Heart right ventricle (tissue), 16 donors: ENCODE measurements around the gene C1S. TPM values are rescaled to one million over a fixed set of nuclear protein-coding genes. Genes with fewer than 3 reads are reported as not detected.
"Not testable (repeated sequence)": the region's sequence is repeated elsewhere in the genome, so short reads cannot be mapped to it uniquely, and the experiment has no call there.

Experiments used
- ATAC-seq, 8 donors: fragments of 200-7000 bp; cut with Tn5 transposase; one replicate each; pipeline ENCODE4 v1.9.1; 2020; ENCODE audit warnings: mild to moderate bottlenecking in 8 of 8, moderate library complexity in 8 of 8, moderate number of reproducible peaks in 1 of 8
- DNase-seq, 2 donors: peaks; one replicate each; pipeline ENCODE4 v3.0.0-alpha.2; 2020
- H3K27ac ChIP-seq, 10 donors: fragments of 200-600 bp; sonication (generic) in 2 of 10; one replicate each; pipeline versions ENCODE4 v1.5.0 to v1.8.0; 2020 to 2022; ENCODE audit warnings: mild to moderate bottlenecking in 3 of 10
- H3K27me3 ChIP-seq, 7 donors: fragments of 200-600 bp; one replicate each; pipeline ENCODE4 v1.8.0; 2021 to 2022; ENCODE audit warnings: mild to moderate bottlenecking in 2 of 7
- H3K36me3 ChIP-seq, 9 donors: fragments of 200-600 bp; sonication (generic) in 1 of 9; one replicate each; pipeline versions ENCODE4 v1.5.0 to v1.8.0; 2020 to 2022; ENCODE audit warnings: mild to moderate bottlenecking in 2 of 9
- H3K4me1 ChIP-seq, 9 donors: fragments of 200-600 bp; sonication (generic) in 1 of 9; one replicate each; pipeline versions ENCODE4 v1.5.0 to v1.8.0; 2020 to 2022; ENCODE audit warnings: mild to moderate bottlenecking in 4 of 9
- H3K4me3 ChIP-seq, 10 donors: fragments of 200-600 bp; sonication (generic) in 2 of 10; one replicate each; pipeline versions ENCODE4 v1.5.0 to v1.8.0; 2020 to 2022; ENCODE audit warnings: mild to moderate bottlenecking in 7 of 10, moderate library complexity in 2 of 10
- H3K9me3 ChIP-seq, 11 donors: fragments of 200-600 bp in 10 of 11; sonication (generic) in 2 of 11; one replicate each; pipeline versions ENCODE4 v1.5.0 to v1.8.0; 2013 to 2022; ENCODE audit warnings: mild to moderate bottlenecking in 2 of 11, control low read depth in 1 of 11, moderate library complexity in 1 of 11
- CTCF ChIP-seq, 9 donors: fragments of 200-600 bp; sonication (generic) in 2 of 9; IDR thresholded peaks; one replicate each; pipeline versions ENCODE4 v1.5.0 to v1.8.0; 2021 to 2022; ENCODE audit warnings: antibody characterized with exemption in 9 of 9, mild to moderate bottlenecking in 5 of 9, moderate library complexity in 1 of 9
- WGBS, 2 donors: extraction: QIAGEN DNeasy Blood & Tissue Kit; methylation state at CpG; one replicate each; pipeline ENCODE4 v1.1.7; 2013; ENCODE audit warnings: inconsistent platforms in 1 of 2; 5-methylcytosine and 5-hydroxymethylcytosine counted together
- intact Hi-C, 10 donors: fragments of 100-400 bp; cut with DNase I; formaldehyde crosslinking; loops; one replicate each; pipeline versions ENCODE4 v1.11.1 to v1.14.2; 2022
- polyA plus RNA-seq, 2 donors: library from polyadenylated mRNA; stranded (reverse); fragments of 200-250 nt; gene quantifications; one replicate each; pipeline ENCODE4 v1.2.3, GENCODE V29; 2013
- total RNA-seq, 10 donors: library from RNA; stranded (reverse); fragmentation: NEBNext Ultra II Directional in 3 of 10; extraction: Animal tissue kit (Norgen Biotek cat#: 25700) in 3 of 10; gene quantifications; one replicate each; pipeline versions ENCODE4 v1.2.1 to v1.2.4, GENCODE V29; 2021 to 2023
- donor health status: Arrhythmogenic right ventricular cardiomyopathy.
- donor health status: ischemic (EF 13 %, LVEDD 7.1; RV severe dilation, severe dysfunction).
- donor health status: healthy with polysubstance abuse.
- donor health status: DM: no; HTN: yes; CAD: no.
- donor health status: DM: no; HTN: no; CAD: no.
- donor health status: ischemic (EF 25% LVEDD 6.9; RV normal size, moderate dysfunction).
- donor health status: ischemic (EF 25% LVEDD 5.7; RV mildly dilated, moderate dysfunction).
- donor health status: healthy.
- donor health status: DM: yes; HTN: yes; CAD: no.
- donor health status: Ischemic cardiomyopathy.
- donor health status: ischemic (EF 35%, LVEDD 5.7; RV mildly dilated, moderate dysfunction).
- donor health status: nonischemic (EF 11% LVEDD 7.7; RV severe dilation, severe dysfunction).
- donor health status: DM: yes; HTN: yes; CAD: no.
- donor health status: PGD.
- donor health status: ischemic (EF 29% LVEDD 5.4; RV normal size, mild dysfunction).
- donor health status: nonischemic (EF 23%, LVEDD 6.1; RV moderate dilation, normal function).

The C1S gene
- total and polyA plus RNA-seq, 12 donors, result 25.1 to 151 (median 53.5) TPM

GRCh38 chr12:7102582-7102981 lies 42.1 kb downstream of the C1S start:
- DNase-seq (no peak), ATAC-seq (no peak)
- intact Hi-C loops, result loop anchor here in 2 of 10 donors (10.0 kb wide), 2 partner anchors 48 to 158 kb away; partner anchors contain the start of genes C12orf57 (in 1 of the 2) and RNU7-1 (in 1 of the 2)
- TF ChIP-seq CTCF (IDR thresholded peaks at IDR 0.05), result no peak
- WGBS, 2 donors, result 80 to 84% methylated on average over 3 of the region's 3 CpGs
- H3K27ac ChIP-seq, result no peak overlapping the region
- H3K4me1 ChIP-seq, result peaks cover 0 to 34% (median 0%) of the 10 kb centered on the region in 9 donors
- no peaks in the 10 kb centered on the region for H3K27me3 ChIP-seq
- H3K4me3 ChIP-seq, result no peak overlapping the region
- H3K9me3 ChIP-seq, result peaks cover 0 to 13% (median 3%) of the 10 kb centered on the region in 11 donors
- H3K36me3 ChIP-seq, result peaks cover 0 to 71% (median 0%) of the 10 kb centered on the region in 9 donors

- TF ChIP-seq CTCF (IDR thresholded peaks at IDR 0.05), result no peak
These were observed 43.5 kb downstream of the C1S start for GRCh38 chr12:7103837-7104584.

GRCh38 chr12:7106082-7106481 lies 45.6 kb downstream of the C1S start:
- DNase-seq (no peak), ATAC-seq (no peak)
- H3K4me1 ChIP-seq, result peaks cover 0 to 41% (median 10%) of the 10 kb centered on the region in 9 donors
- intact Hi-C loops, result loop anchor here in 3 of 10 donors (5.0 to 10.0 kb wide), 3 partner anchors 44 to 161 kb away; partner anchors contain the start of genes C12orf57 (in 1 of the 3), C1S (in 1 of the 3) and RNU7-1 (in 1 of the 3)
- no peak for TF ChIP-seq CTCF (IDR thresholded peaks at IDR 0.05)
- peaks cover 0 to 40% (median 0%) of the 10 kb centered on the region in 9 donors for H3K36me3 ChIP-seq
- 90 to 100% methylated on average over 1 of the region's 1 CpG for WGBS, 2 donors
- no peak overlapping the region for H3K27ac ChIP-seq
- no peak overlapping the region for H3K4me3 ChIP-seq
- H3K9me3 ChIP-seq, result peaks cover 0 to 13% (median 3%) of the 10 kb centered on the region in 11 donors
- no peaks in the 10 kb centered on the region for H3K27me3 ChIP-seq

More at GRCh38 chr12:7103837-7104584, 43.5 kb downstream of the C1S start:
- H3K27ac ChIP-seq, result no peak overlapping the region
- H3K4me1 ChIP-seq, result peaks cover 0 to 43% (median 5%) of the 10 kb centered on the region in 9 donors
- peaks cover 0 to 13% (median 3%) of the 10 kb centered on the region in 11 donors for H3K9me3 ChIP-seq
- H3K27me3 ChIP-seq, result no peaks in the 10 kb centered on the region
- 91 to 92% methylated on average over 14 of the region's 14 CpGs for WGBS, 2 donors
- DNase-seq, result no peak
- no peak overlapping the region for H3K4me3 ChIP-seq
- ATAC-seq, result no peak
- intact Hi-C loops, result loop anchor here in 2 of 10 donors (10.0 kb wide), 2 partner anchors 49 to 159 kb away; partner anchors contain the start of genes C12orf57 (in 1 of the 2) and RNU7-1 (in 1 of the 2)
- H3K36me3 ChIP-seq, result peaks cover 0 to 56% (median 0%) of the 10 kb centered on the region in 9 donors

GRCh38 chr12:7107181-7107580 lies 46.7 kb downstream of the C1S start:
- not testable (repeated sequence) for H3K27me3 ChIP-seq, DNase-seq, ATAC-seq
- peaks cover 0 to 35% (median 10%) of the 10 kb centered on the region in 9 donors for H3K4me1 ChIP-seq
- intact Hi-C loops, result loop anchor here in 3 of 10 donors (5.0 to 10.0 kb wide), 3 partner anchors 45 to 162 kb away; partner anchors contain the start of genes C12orf57 (in 1 of the 3), C1S (in 1 of the 3) and RNU7-1 (in 1 of the 3)
- H3K36me3 ChIP-seq, result peaks cover 0 to 30% (median 0%) of the 10 kb centered on the region in 9 donors
- peaks cover 0 to 13% (median 3%) of the 10 kb centered on the region in 11 donors for H3K9me3 ChIP-seq
- H3K27ac ChIP-seq, result peak overlapping the region in 3 of 10 donors; percentile 86 to 98 (median 90)
- H3K4me3 ChIP-seq, result peak overlapping the region in 3 of 10 donors; percentile 61 to 70 (median 67)
- 99 to 100% methylated on average over 5 of the region's 5 CpGs for WGBS, 2 donors
